Vagina (tissue), 2 donors: ENCODE measurements around the gene THADA.
A peak's percentile ranks its signal among the peaks of the same experiment; 100 is the strongest.

ENCODE experiments used
- POLR2A ChIP-seq, 2 donors: fragments of 450-650 bp; IDR thresholded peaks; one replicate each; pipeline ENCODE4 v1.6.1; 2017; ENCODE audit warnings: antibody characterized with exemption in 2 of 2, mild to moderate bottlenecking in 2 of 2, moderate library complexity in 2 of 2
- TF ChIP-seq, protein P1 (sequence below), 3 experiments: fragments of 450-650 bp in 2 of 3; fragments of 200-600 bp in 1 of 3; sonication (generic) in 1 of 3; IDR thresholded peaks; one replicate each; pipeline ENCODE4 v1.5.1; 2017 to 2019; ENCODE audit warnings: antibody characterized with exemption in 3 of 3, mild to moderate bottlenecking in 2 of 3, moderate library complexity in 2 of 3

DNA sequence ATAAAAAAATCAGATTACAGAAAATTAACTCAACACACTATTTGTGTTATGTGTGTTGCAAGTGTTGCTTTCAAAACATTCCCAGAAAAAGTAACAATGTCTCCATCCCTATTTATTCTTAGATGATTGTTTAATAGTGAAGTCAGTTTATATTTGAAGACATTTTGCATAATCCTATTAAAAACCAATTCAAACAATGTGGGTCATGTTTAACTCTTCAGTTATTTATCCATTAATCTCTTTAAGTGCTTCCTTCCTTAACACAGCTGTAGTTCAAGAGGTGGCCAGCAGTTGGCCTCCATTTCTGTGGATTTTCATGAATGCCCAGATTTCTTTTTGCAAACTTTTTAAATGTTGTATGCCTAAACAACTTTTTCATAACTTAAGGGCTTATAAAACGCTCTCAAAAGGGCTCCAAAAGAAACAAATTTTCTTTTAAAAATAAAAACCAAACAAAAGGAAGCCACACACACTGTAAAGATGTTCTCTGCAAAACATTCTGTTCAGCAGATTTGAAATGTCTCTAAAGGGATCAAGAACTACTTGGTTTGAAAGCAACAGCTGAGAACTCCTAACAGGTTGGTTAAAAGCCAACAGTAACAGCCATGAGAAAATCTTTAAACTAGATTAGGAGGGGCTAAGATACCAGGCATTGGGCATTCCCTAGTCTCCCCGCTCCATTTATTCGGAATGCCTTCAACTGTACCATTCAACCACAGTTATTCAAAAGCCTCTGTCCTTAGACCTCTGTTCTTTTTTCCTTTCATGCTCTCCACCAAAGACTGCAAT, 71.5 kb downstream of the THADA start:
- TF ChIP-seq, protein P1, sequence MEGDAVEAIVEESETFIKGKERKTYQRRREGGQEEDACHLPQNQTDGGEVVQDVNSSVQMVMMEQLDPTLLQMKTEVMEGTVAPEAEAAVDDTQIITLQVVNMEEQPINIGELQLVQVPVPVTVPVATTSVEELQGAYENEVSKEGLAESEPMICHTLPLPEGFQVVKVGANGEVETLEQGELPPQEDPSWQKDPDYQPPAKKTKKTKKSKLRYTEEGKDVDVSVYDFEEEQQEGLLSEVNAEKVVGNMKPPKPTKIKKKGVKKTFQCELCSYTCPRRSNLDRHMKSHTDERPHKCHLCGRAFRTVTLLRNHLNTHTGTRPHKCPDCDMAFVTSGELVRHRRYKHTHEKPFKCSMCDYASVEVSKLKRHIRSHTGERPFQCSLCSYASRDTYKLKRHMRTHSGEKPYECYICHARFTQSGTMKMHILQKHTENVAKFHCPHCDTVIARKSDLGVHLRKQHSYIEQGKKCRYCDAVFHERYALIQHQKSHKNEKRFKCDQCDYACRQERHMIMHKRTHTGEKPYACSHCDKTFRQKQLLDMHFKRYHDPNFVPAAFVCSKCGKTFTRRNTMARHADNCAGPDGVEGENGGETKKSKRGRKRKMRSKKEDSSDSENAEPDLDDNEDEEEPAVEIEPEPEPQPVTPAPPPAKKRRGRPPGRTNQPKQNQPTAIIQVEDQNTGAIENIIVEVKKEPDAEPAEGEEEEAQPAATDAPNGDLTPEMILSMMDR (IDR thresholded peaks at IDR 0.05): peak in 1 of 3 experiments; percentile 42
- no peak for TF ChIP-seq POLR2A (IDR thresholded peaks at IDR 0.05)
